GM11168 (cell line): ENCODE data around the gene KIRREL1.

Source experiments
- in situ Hi-C: fragments of 300-500 bp; cut with MboI; formaldehyde crosslinking; loops from one replicate; pipeline ENCODE4 v1.12.0; 2022; ENCODE audit warnings: low sequenced_read_pairs; ENCODE audit not compliant: unreplicated experiment

The KIRREL1 gene

DNA sequence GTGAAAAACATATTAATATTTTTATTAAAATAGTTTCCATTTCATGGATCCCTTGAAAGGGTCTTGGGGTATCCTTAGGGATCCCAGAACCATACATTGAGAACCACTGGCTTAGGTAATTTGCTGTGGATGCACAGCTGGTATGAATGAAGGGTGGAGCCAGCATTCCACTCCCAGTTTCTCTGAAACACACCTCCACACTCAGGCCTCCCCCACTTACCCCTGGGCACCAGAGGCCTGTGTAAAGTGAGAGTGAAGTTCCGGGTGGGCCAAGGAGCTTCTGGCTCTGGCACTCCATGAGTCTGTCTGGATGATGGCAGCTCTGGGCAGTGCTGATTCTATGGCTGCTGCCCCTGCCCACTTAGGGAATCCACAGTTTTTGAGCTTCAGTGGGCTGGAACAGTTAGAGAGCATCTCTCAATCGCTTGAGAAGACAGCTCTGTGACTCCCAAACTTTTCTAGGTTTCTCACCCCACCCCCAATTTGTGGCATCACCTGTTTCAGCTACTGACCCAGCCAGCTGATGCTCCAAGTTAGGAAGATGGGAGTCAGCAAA, 129.5 kb downstream of the KIRREL1 start:
- in situ Hi-C loops: loop anchor here (10.0 kb wide), 1 partner anchor 138 kb away; no protein-coding TSS in a partner anchor

DNA sequence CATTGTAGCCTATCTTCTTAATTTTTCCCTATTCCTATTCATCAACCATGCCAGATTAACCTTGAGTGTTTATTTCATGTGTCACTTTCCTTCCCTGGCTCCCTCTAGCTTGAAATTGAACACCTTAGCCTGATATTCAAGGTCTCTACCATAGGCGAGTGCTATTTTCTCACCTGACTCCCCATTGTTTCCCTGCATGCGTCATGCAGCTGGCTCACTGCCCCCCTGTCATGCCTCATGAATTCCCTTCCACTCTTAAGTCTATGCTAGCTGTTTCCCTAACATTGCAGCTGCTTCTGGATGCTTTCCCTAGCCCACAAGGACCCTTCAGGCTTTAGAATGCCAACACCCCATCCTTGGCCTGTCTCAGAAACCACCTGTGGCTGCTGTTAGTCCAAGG, 130.6 kb downstream of the KIRREL1 start:
- in situ Hi-C loops: loop anchor here (10.0 kb wide), 1 partner anchor 139 kb away; no protein-coding TSS in a partner anchor

DNA sequence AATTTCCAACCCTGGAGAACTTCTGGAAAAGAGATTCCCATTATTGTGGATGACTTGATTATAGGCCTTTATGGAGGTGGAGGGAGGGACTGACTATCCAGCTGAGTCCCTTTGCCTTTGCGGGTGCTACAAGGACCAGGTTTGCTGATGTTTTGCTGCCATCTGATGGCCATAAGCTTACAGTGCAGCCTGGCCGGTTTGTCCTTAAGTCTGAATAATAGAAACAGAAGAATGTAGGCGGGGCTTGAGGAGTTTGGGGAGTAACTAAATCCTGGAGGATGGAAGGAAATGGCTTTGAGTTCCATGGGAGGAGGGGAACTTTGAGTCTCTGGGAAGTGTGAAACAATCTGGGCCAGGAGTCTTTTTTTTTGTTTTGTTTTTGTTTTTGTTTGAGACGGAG, 131.6 kb downstream of the KIRREL1 start:
- in situ Hi-C loops: loop anchor here (10.0 kb wide), 1 partner anchor 140 kb away; no protein-coding TSS in a partner anchor

DNA sequence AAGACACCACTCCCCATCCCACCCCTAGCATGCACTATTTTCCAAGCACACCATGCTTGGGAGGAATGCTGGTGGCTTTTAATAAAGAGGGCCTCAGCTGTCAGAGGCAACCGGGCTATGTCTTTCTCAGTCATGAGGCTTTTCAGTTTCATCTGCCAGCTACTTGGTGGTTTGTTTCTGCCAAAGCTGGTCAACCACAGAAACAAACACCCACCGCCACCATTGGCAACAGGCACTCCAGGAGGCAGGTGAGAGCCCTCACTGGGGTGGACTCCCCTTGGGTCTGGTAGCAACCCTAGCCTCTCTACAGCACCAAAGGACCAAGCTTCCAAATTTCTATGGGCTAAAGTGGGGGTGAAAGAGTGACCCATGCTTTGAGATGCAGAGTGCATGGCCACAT, 133.0 kb downstream of the KIRREL1 start:
- in situ Hi-C loops: loop anchor here (10.0 kb wide), 1 partner anchor 142 kb away; no protein-coding TSS in a partner anchor

DNA sequence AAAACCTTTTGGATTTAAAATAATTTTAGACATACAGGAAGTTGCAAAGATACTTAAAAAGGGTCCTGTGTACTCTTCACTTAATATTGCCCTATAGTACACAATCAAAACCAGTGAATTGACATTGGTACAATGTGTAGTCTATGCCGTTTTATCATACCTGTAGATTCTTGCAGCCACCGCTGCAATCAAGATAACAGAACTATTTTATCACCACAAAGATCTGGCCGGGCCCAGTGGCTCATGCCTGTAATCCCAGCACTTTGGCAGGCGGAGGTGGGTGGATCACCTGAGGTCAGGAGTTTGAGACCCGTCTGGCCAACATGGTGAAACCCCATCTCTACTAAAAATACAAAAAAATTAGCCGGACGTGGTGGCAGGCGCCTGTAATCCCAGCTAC, 135.1 kb downstream of the KIRREL1 start:
- in situ Hi-C loops: loop anchor here (10.0 kb wide), 1 partner anchor 144 kb away; no protein-coding TSS in a partner anchor

DNA sequence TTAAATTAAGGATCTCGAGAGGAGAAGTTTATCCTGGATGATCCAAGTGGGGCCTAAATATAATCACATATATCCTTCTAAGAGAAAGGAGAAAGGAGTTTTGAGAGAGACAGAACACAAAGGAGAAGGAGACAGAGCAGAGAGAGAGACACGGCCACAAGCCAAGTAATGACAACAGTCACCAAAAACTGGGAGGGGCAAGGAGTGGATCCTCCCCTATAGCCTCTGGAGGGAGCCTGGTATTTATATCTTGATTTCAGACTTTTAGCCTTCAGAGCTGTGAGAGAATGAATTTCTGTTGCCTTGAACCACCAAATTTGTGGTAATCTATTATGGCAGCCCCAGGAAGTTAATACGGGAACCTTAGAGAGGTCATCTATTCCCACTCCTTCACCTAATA, 137.8 kb downstream of the KIRREL1 start:
- in situ Hi-C loops: no loop called here

DNA sequence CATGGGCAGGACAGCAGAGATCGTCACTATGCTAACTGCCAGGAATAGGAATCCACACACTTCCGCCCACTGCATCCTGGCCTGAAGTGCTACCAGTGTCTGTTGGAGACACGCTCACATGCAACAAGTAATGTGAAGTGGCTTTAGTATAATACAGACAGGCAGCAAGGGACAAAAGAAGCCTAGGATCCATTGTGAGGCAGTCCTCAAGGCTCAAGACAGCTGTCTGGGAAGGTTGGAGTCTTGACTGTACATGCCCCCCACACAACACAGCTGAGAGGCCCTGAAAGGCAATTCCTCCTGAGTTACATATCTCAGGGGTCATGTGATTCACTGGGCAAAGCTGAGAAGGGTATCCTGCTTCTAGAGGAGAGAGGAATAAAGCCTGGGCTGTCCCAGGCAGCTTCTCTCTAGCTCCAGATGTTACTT, 147.3 kb downstream of the KIRREL1 start:
- in situ Hi-C loops: no loop called here

DNA sequence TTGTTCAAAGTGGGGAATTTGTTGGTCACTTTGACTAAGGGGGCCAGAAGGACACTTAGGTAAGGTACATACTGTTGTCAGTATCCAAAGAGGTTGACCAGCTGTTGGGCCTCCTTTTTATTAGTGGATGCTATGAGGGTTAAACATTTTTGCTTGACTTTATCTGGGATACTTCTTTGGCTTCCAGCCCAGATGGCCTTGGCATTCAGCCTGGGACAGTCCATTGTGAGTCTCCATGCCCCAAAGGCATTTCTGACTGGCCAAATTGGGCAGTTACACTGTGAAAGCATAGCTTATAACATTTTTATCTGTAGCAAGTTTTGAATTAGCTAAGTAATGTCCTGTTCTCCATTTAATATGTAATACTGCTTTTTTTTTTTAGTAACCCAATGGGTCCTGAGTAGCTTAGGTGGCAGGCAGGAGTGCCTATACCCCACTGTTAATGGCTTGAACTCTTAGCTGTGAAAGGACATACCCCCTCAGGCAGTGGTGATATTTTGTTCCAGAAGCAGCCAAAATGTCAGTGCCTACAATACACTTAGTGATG, 151.8 kb downstream of the KIRREL1 start:
- in situ Hi-C loops: no loop called here

DNA sequence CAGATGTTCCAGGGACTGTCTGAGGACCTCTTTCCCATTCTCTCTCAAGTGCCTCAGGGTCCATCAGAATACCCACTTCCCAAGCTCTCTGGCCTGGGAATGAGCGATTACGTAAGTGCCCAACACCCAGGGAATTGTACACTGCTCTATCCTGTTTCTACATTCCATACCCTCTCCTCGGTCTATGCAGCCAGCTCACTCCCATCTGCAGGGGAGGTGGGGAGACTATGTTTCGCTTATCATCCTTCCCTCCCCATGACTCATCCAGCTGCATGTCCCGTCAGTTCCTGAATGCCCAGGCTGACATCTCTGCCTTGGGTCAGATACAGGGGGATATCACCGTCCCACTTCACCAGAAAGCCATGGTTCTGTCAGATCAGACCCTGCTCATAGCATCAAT, 152.7 kb downstream of the KIRREL1 start:
- in situ Hi-C loops: no loop called here

DNA sequence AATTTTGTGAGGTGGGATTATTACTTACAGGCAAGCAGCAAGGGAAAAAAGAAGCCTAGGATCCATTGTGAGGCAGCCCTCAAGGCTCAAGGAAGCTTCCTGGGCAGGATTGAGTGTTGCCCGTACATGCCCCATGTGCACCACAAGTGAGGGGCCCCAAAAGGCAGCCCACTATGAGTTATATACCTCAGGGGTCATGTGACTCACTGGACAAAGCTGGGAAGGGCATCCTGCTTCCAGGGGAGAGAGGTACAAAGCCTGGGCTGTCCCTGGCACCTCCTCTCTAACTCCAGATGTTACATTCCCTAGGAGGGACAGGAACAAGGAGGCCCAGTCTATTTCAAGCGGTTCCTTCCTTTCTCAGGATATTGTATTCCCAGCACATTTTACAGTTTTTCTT, 153.3 kb downstream of the KIRREL1 start:
- in situ Hi-C loops: no loop called here

DNA sequence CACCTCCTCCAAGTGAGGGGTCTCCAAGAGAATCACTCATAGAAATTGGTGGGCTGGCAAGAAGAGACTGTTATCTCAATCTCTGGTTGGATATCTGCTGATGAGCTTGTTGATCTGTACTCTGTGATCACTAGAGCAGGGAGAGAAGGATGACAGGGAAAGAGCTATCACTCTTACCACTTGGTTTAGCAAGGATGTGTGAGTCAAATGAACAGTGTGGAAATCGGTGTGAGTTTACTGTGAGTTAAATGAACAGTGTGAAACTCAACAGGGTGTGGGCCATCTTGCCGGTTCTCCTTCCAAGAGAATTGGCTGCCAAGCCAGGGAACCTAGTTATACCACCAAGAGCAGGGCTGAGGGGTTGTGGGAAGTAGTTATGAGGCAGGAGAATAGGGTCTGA, 154.0 kb downstream of the KIRREL1 start:
- in situ Hi-C loops: no loop called here

DNA sequence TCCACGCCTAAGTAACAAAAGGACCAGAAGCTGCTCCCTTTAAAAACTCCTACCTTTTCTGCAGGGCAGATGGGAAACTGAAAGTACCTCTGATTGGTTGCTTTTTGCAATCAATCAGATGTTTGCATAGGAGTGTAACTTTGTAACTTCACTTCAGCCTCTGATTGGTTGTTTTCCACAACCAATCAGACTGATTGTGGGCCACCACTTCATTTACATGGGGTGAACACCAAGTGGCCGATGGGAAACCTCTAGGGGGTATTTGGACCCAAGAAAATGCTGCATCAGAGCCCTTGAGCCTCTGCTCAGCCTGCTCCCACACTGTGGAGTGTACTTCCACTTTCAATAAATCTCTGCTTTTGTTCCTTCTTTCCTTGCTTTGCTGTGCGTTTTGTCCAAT, 154.4 kb downstream of the KIRREL1 start:
- in situ Hi-C loops: no loop called here

DNA sequence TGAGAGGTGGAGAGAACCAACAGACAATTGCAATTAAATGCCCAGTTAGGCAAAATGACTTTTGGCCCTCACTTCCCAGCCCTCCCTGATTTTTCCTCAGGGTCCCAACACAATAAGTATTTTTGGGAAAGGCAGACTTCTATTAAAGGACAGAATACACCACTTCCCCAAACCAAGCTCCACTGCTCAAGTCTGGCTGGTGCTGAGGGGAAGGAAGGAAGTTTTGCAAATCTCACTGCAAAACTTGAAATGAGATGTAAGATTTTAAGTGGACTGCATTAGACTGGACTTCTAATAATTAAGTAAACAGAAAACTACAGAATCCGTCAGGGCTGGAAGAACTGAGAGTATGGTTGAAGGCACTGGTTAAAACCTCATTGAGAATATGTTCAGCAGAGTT, 155.0 kb downstream of the KIRREL1 start:
- in situ Hi-C loops: no loop called here

DNA sequence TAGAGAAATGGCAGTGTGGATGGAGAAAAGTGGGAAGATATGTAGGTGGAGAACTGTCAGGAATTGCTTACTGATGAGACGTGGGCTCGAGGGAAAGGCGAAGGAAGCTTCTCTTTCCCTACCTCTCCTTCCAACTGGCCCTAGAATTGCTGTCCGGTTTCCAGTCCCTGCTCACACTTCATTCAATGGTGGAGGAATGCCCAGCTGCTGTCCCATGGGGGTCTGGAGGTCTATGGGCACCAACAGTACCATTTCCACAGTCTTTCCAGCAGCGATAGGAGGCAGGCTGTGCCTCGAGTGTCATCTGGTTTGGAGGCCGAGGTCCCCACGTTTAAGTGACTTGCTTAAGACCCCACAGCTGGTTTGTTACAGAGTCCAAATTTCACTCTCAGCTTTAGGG, 155.7 kb downstream of the KIRREL1 start:
- in situ Hi-C loops: no loop called here
